ENCODE results near the gene SLC22A23.

GRCh38 chr6:3340358-3340802 is 116.5 kb downstream of the SLC22A23 start:
- no peak for TF ChIP-seq GATA2 (IDR thresholded peaks at IDR 0.05; ENCODE audit: low read depth, low read length)
- TF ChIP-seq GATA3 (IDR thresholded peaks at IDR 0.05; ENCODE audit: low read depth, low read length): no peak
